Neural cell (in vitro differentiated cells): ENCODE results near the gene MUC5B.

Source experiments
- CTCF ChIP-seq: fragments of 450-650 bp; IDR thresholded peaks from 2 replicates; pipeline ENCODE4 v1.5.1; 2014; ENCODE audit warnings: antibody characterized with exemption, mild to moderate bottlenecking, moderate library complexity; ENCODE audit not compliant: poor library complexity, severe bottlenecking
- POLR2AphosphoS5 ChIP-seq: IDR thresholded peaks from 2 replicates; pipeline ENCODE4 v1.6.1; 2012

- TF ChIP-seq CTCF (no peak), POLR2AphosphoS5 (no peak)
Observed at GRCh38 chr11:1202154-1202775, 20.6 kb upstream of the MUC5B start.
